NB4 (cell line): ENCODE measurements around the gene OPRL1.
A peak's percentile ranks its signal among the peaks of the same experiment; 100 is the strongest.

Experiments used
- DNase-seq: peaks from one replicate; pipeline ENCODE4 v3.0.0; 2010; ENCODE audit warnings: low read depth
- H3K4me3 ChIP-seq: one replicate; pipeline ENCODE4 v1.5.1; 2011; ENCODE audit warnings: mild to moderate bottlenecking, low read depth, low read length, moderate library complexity
- CTCF ChIP-seq: IDR thresholded peaks from one replicate; pipeline ENCODE4 v1.5.1; 2012; ENCODE audit warnings: low read depth, low read length
- MAX ChIP-seq: IDR thresholded peaks from 2 replicates; pipeline ENCODE4 v1.6.1; 2011; ENCODE audit warnings: low read depth, low read length
- MYC ChIP-seq: IDR thresholded peaks from 2 replicates; pipeline ENCODE4 v1.6.1; 2011; ENCODE audit warnings: low read depth, low read length
- POLR2A ChIP-seq: IDR thresholded peaks from 2 replicates; pipeline ENCODE4 v1.6.1; 2011; ENCODE audit warnings: mild to moderate bottlenecking; ENCODE audit not compliant: insufficient read length; ENCODE audit errors: extremely low read depth

OPRL1 gene

GRCh38 chr20:64104667-64105451 is 25.0 kb downstream of the OPRL1 start:
- TF ChIP-seq MAX (no peak), MYC (no peak), POLR2A (no peak), CTCF (no peak)
- no peak overlapping the region for H3K4me3 ChIP-seq
- no peak for DNase-seq

- DNase-seq, result no peak
- TF ChIP-seq MYC (no peak), MAX (no peak), CTCF (no peak), POLR2A (no peak)
- H3K4me3 ChIP-seq, result no peak overlapping the region
Observed at GRCh38 chr20:64105846-64106434, 26.1 kb downstream of the OPRL1 start.

- no peak overlapping the region for H3K4me3 ChIP-seq
- no peak for DNase-seq
- TF ChIP-seq MYC, result no peak
- no peak for TF ChIP-seq POLR2A
- TF ChIP-seq CTCF, result no peak
- TF ChIP-seq MAX, result no peak
Observed at GRCh38 chr20:64106435-64106961, 26.6 kb downstream of the OPRL1 start.

GRCh38 chr20:64106981-64107735 is 27.3 kb downstream of the OPRL1 start, which contains the start of gene NPBWR2:
TSS of gene NPBWR2 (minus strand) at chr20:64107565. CDS start at chr20:64106831, 734 bp downstream.
- H3K4me3 ChIP-seq, result no peak within 1 kb of the TSS
- DNase-seq, result peak; percentile 72
- 0 out of 2 replicates have a peak, but pooled peaks have one; percentile 21 for TF ChIP-seq MYC
- TF ChIP-seq CTCF, result no peak

GRCh38 chr20:64107736-64108457 is 28.0 kb downstream of the OPRL1 start:
- TF ChIP-seq MYC (peak; percentile 68), MAX (peak; percentile 75; the same call in 1 of the 2 replicates), POLR2A (no peak)
- peak; percentile 90 for DNase-seq
- no peak overlapping the region for H3K4me3 ChIP-seq
